ENCODE data around the gene SPATA2. TPM values are rescaled to one million over a fixed set of nuclear protein-coding genes. Genes with fewer than 3 reads are reported as not detected.

SPATA2 gene
- total and polyA plus RNA-seq, 5 donors from 2014 or later = 2.1 to 19.1 (median 3.4) TPM

GRCh38 chr20:49883246-49883802, 32.0 kb downstream of the SPATA2 start:
- Mint-ChIP-seq H3K4me1 (peaks cover 0 to 5% (median 2%) of the 10 kb centered on the region in 4 donors), H3K36me3 (peaks cover 40% of the 10 kb centered on the region), H3K9me3 (no peaks in the 10 kb centered on the region), H3K4me3 (no peak overlapping the region), H3K27me3 (no peaks in the 10 kb centered on the region), H3K27ac (no peak overlapping the region)
- Histone ChIP-seq H3K27ac (ENCODE audit: insufficient read depth, low read length, poor library complexity, severe bottlenecking) (no peak overlapping the region), H3K27me3 (ENCODE audit: control insufficient read depth, insufficient read depth, low read length) (no peaks in the 10 kb centered on the region), H3K36me3 (ENCODE audit: control insufficient read depth, insufficient read depth, low read length) (peaks cover 63% of the 10 kb centered on the region), H3K4me3 (ENCODE audit: low read depth, low read length) (no peak overlapping the region), H3K9me3 (ENCODE audit: control insufficient read depth in 2 of 2, low read length in 2 of 2) (no peaks in the 10 kb centered on the region), H3K4me1 (ENCODE audit: control insufficient read depth, insufficient read depth, low read length, poor library complexity, severe bottlenecking) (no peaks in the 10 kb centered on the region)
- ATAC-seq (ENCODE audit: low read depth in 2 of 2) (no peak), DNase-seq (no peak)

GRCh38 chr20:49882171-49882970, 33.0 kb downstream of the SPATA2 start:
- no peak for ATAC-seq (ENCODE audit: low read depth in 2 of 2)
- Mint-ChIP-seq H3K27ac (peak overlapping the region in 1 of 3 donors; percentile 76), H3K27me3 (no peaks in the 10 kb centered on the region), H3K36me3 (peaks cover 36% of the 10 kb centered on the region), H3K4me1 (peaks cover 0 to 5% (median 0%) of the 10 kb centered on the region in 4 donors), H3K4me3 (no peak overlapping the region), H3K9me3 (no peaks in the 10 kb centered on the region)
- H3K27ac ChIP-seq (ENCODE audit: insufficient read depth, low read length, poor library complexity, severe bottlenecking) = no peak overlapping the region
- DNase-seq = no peak
- H3K9me3 ChIP-seq (ENCODE audit: control insufficient read depth in 2 of 2, low read length in 2 of 2) = no peaks in the 10 kb centered on the region
- H3K4me1 ChIP-seq (ENCODE audit: control insufficient read depth, insufficient read depth, low read length, poor library complexity, severe bottlenecking) = no peaks in the 10 kb centered on the region
- H3K4me3 ChIP-seq (ENCODE audit: low read depth, low read length) = no peak overlapping the region
- H3K27me3 ChIP-seq (ENCODE audit: control insufficient read depth, insufficient read depth, low read length) = no peaks in the 10 kb centered on the region
- peaks cover 59% of the 10 kb centered on the region for H3K36me3 ChIP-seq (ENCODE audit: control insufficient read depth, insufficient read depth, low read length)

GRCh38 chr20:49880724-49881445, 34.4 kb downstream of the SPATA2 start:
- H3K4me1 Mint-ChIP-seq = peaks cover 0 to 5% (median 0%) of the 10 kb centered on the region in 4 donors
- no peaks in the 10 kb centered on the region for H3K9me3 Mint-ChIP-seq
- H3K4me3 Mint-ChIP-seq = no peak overlapping the region
- H3K4me1 ChIP-seq (ENCODE audit: control insufficient read depth, insufficient read depth, low read length, poor library complexity, severe bottlenecking) = no peaks in the 10 kb centered on the region
- peaks cover 24% of the 10 kb centered on the region for H3K36me3 Mint-ChIP-seq
- H3K36me3 ChIP-seq (ENCODE audit: control insufficient read depth, insufficient read depth, low read length) = peaks cover 57% of the 10 kb centered on the region
- H3K27me3 ChIP-seq (ENCODE audit: control insufficient read depth, insufficient read depth, low read length) = no peaks in the 10 kb centered on the region
- no peak overlapping the region for H3K27ac ChIP-seq (ENCODE audit: insufficient read depth, low read length, poor library complexity, severe bottlenecking)
- no peaks in the 10 kb centered on the region for H3K27me3 Mint-ChIP-seq
- H3K27ac Mint-ChIP-seq = peak overlapping the region; percentile 18 to 76 (median 73)
- ATAC-seq (ENCODE audit: low read depth in 2 of 2) (no peak), DNase-seq (no peak)
- H3K9me3 ChIP-seq (ENCODE audit: control insufficient read depth in 2 of 2, low read length in 2 of 2) = no peaks in the 10 kb centered on the region
- no peak overlapping the region for H3K4me3 ChIP-seq (ENCODE audit: low read depth, low read length)

GRCh38 chr20:49880177-49880576, 35.2 kb downstream of the SPATA2 start:
- peaks cover 57% of the 10 kb centered on the region for H3K36me3 ChIP-seq (ENCODE audit: control insufficient read depth, insufficient read depth, low read length)
- peaks cover 24% of the 10 kb centered on the region for H3K36me3 Mint-ChIP-seq
- H3K9me3 Mint-ChIP-seq = no peaks in the 10 kb centered on the region

GRCh38 chr20:49878977-49879376, 36.4 kb downstream of the SPATA2 start:
- ATAC-seq (ENCODE audit: low read depth in 2 of 2) (no peak), DNase-seq (no peak)
- H3K36me3 ChIP-seq (ENCODE audit: control insufficient read depth, insufficient read depth, low read length) = peaks cover 58% of the 10 kb centered on the region
- no peaks in the 10 kb centered on the region for H3K9me3 ChIP-seq (ENCODE audit: control insufficient read depth in 2 of 2, low read length in 2 of 2)
- no peak overlapping the region for H3K4me3 ChIP-seq (ENCODE audit: low read depth, low read length)
- no peak overlapping the region for H3K27ac ChIP-seq (ENCODE audit: insufficient read depth, low read length, poor library complexity, severe bottlenecking)
- no peaks in the 10 kb centered on the region for H3K4me1 ChIP-seq (ENCODE audit: control insufficient read depth, insufficient read depth, low read length, poor library complexity, severe bottlenecking)
- peaks cover 0 to 5% (median 0%) of the 10 kb centered on the region in 4 donors for H3K4me1 Mint-ChIP-seq
- no peaks in the 10 kb centered on the region for H3K27me3 Mint-ChIP-seq
- no peaks in the 10 kb centered on the region for H3K27me3 ChIP-seq (ENCODE audit: control insufficient read depth, insufficient read depth, low read length)
- H3K27ac Mint-ChIP-seq = peak overlapping the region in 1 of 3 donors; percentile 8
- H3K9me3 Mint-ChIP-seq = no peaks in the 10 kb centered on the region
- H3K4me3 Mint-ChIP-seq = no peak overlapping the region
- peaks cover 28% of the 10 kb centered on the region for H3K36me3 Mint-ChIP-seq

More at GRCh38 chr20:49880177-49880576, 35.2 kb downstream of the SPATA2 start:
- H3K4me3 ChIP-seq (ENCODE audit: low read depth, low read length) = no peak overlapping the region
- H3K4me1 ChIP-seq (ENCODE audit: control insufficient read depth, insufficient read depth, low read length, poor library complexity, severe bottlenecking) = no peaks in the 10 kb centered on the region
- ATAC-seq (ENCODE audit: low read depth in 2 of 2) (no peak), DNase-seq (no peak)
- no peaks in the 10 kb centered on the region for H3K27me3 Mint-ChIP-seq
- H3K4me1 Mint-ChIP-seq = peaks cover 0 to 5% (median 0%) of the 10 kb centered on the region in 4 donors
- H3K27ac Mint-ChIP-seq = peak overlapping the region in 2 of 3 donors; percentile 18 to 73
- H3K27me3 ChIP-seq (ENCODE audit: control insufficient read depth, insufficient read depth, low read length) = no peaks in the 10 kb centered on the region
- H3K27ac ChIP-seq (ENCODE audit: insufficient read depth, low read length, poor library complexity, severe bottlenecking) = no peak overlapping the region
- no peak overlapping the region for H3K4me3 Mint-ChIP-seq
- no peaks in the 10 kb centered on the region for H3K9me3 ChIP-seq (ENCODE audit: control insufficient read depth in 2 of 2, low read length in 2 of 2)

- no peaks in the 10 kb centered on the region for H3K27me3 Mint-ChIP-seq
- H3K27ac Mint-ChIP-seq = peak overlapping the region in 1 of 3 donors; percentile 42
- no peaks in the 10 kb centered on the region for H3K9me3 Mint-ChIP-seq
- peaks cover 50% of the 10 kb centered on the region for H3K36me3 ChIP-seq (ENCODE audit: control insufficient read depth, insufficient read depth, low read length)
- no peak overlapping the region for H3K27ac ChIP-seq (ENCODE audit: insufficient read depth, low read length, poor library complexity, severe bottlenecking)
- H3K4me3 ChIP-seq (ENCODE audit: low read depth, low read length) = no peak overlapping the region
- H3K27me3 ChIP-seq (ENCODE audit: control insufficient read depth, insufficient read depth, low read length) = no peaks in the 10 kb centered on the region
- no peak for DNase-seq
- no peak overlapping the region for H3K4me3 Mint-ChIP-seq
- no peak for ATAC-seq (ENCODE audit: low read depth in 2 of 2)
- peaks cover 0 to 5% (median 0%) of the 10 kb centered on the region in 4 donors for H3K4me1 Mint-ChIP-seq
- no peaks in the 10 kb centered on the region for H3K9me3 ChIP-seq (ENCODE audit: control insufficient read depth in 2 of 2, low read length in 2 of 2)
- peaks cover 23% of the 10 kb centered on the region for H3K36me3 Mint-ChIP-seq
- H3K4me1 ChIP-seq (ENCODE audit: control insufficient read depth, insufficient read depth, low read length, poor library complexity, severe bottlenecking) = no peaks in the 10 kb centered on the region
Observed at GRCh38 chr20:49877386-49877921, 37.9 kb downstream of the SPATA2 start.

- peaks cover 20% of the 10 kb centered on the region for H3K36me3 Mint-ChIP-seq
- H3K27me3 ChIP-seq (ENCODE audit: control insufficient read depth, insufficient read depth, low read length) = no peaks in the 10 kb centered on the region
- no peaks in the 10 kb centered on the region for H3K4me1 Mint-ChIP-seq
- no peaks in the 10 kb centered on the region for H3K4me1 ChIP-seq (ENCODE audit: control insufficient read depth, insufficient read depth, low read length, poor library complexity, severe bottlenecking)
- ATAC-seq (ENCODE audit: low read depth in 2 of 2) (no peak), DNase-seq (no peak)
- H3K9me3 ChIP-seq (ENCODE audit: control insufficient read depth in 2 of 2, low read length in 2 of 2) = no peaks in the 10 kb centered on the region
- peaks cover 54% of the 10 kb centered on the region for H3K36me3 ChIP-seq (ENCODE audit: control insufficient read depth, insufficient read depth, low read length)
- no peaks in the 10 kb centered on the region for H3K9me3 Mint-ChIP-seq
- H3K27ac Mint-ChIP-seq = peak overlapping the region in 1 of 3 donors; percentile 81
- H3K27me3 Mint-ChIP-seq = no peaks in the 10 kb centered on the region
- no peak overlapping the region for H3K27ac ChIP-seq (ENCODE audit: insufficient read depth, low read length, poor library complexity, severe bottlenecking)
- H3K4me3 ChIP-seq (ENCODE audit: low read depth, low read length) = no peak overlapping the region
- no peak overlapping the region for H3K4me3 Mint-ChIP-seq
Observed at GRCh38 chr20:49874696-49875095, 40.6 kb downstream of the SPATA2 start.

Measured in CD4-positive, CD25-positive, alpha-beta regulatory T cell (primary cell).